Hepatocyte (in vitro differentiated cells): ENCODE data around the gene DCAF4.
"Not testable (repeated sequence)": the region's sequence is repeated elsewhere in the genome, so short reads cannot be mapped to it uniquely, and the experiment has no call there.

Experiments
- EZH2 ChIP-seq: fragments of 200-600 bp; sonication (generic); IDR thresholded peaks from 2 replicates; pipeline ENCODE4 v1.6.1; 2016; ENCODE audit warnings: antibody characterized with exemption, mild to moderate bottlenecking, borderline replicate concordance
- EZH2phosphoT487 ChIP-seq: fragments of 200-600 bp; sonication (generic); IDR thresholded peaks from one replicate; pipeline ENCODE4 v1.6.1; 2018; ENCODE audit warnings: antibody characterized with exemption, mild to moderate bottlenecking, low read depth, moderate library complexity; ENCODE audit not compliant: unreplicated experiment, severe bottlenecking
- TF ChIP-seq, protein P1 (sequence below): fragments of 200-600 bp; sonication (generic); IDR thresholded peaks from 2 replicates; pipeline ENCODE4 v1.5.1; 2016; ENCODE audit warnings: antibody characterized with exemption, mild to moderate bottlenecking; ENCODE audit not compliant: poor library complexity

GRCh38 chr14:72961016-72961415 lies 34.8 kb downstream of the DCAF4 start:
- TF ChIP-seq, protein P1, sequence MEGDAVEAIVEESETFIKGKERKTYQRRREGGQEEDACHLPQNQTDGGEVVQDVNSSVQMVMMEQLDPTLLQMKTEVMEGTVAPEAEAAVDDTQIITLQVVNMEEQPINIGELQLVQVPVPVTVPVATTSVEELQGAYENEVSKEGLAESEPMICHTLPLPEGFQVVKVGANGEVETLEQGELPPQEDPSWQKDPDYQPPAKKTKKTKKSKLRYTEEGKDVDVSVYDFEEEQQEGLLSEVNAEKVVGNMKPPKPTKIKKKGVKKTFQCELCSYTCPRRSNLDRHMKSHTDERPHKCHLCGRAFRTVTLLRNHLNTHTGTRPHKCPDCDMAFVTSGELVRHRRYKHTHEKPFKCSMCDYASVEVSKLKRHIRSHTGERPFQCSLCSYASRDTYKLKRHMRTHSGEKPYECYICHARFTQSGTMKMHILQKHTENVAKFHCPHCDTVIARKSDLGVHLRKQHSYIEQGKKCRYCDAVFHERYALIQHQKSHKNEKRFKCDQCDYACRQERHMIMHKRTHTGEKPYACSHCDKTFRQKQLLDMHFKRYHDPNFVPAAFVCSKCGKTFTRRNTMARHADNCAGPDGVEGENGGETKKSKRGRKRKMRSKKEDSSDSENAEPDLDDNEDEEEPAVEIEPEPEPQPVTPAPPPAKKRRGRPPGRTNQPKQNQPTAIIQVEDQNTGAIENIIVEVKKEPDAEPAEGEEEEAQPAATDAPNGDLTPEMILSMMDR: not testable (repeated sequence)
- TF ChIP-seq EZH2, EZH2phosphoT487: not testable (repeated sequence)
